Stimulated activated effector memory CD8-positive, alpha-beta T cell treated with anti-CD3 and anti-CD28 coated beads, Interleukin-12 subunit alpha, Interleukin-12 subunit beta, amount 100 ng/mL, for 72 hours (primary cell): Measurements from ENCODE around the gene C14orf39.
A peak's percentile ranks its signal among the peaks of the same experiment; 100 is the strongest.
"Not testable (repeated sequence)": the region's sequence is repeated elsewhere in the genome, so short reads cannot be mapped to it uniquely, and the experiment has no call there.

ENCODE experiments used
- ATAC-seq: fragments of 150-1000 bp; cut with Tn5 transposase; 2 replicates; pipeline ENCODE4 v1.10.0; 2021
- DNase-seq, 2 donors: peaks; one replicate each; pipeline ENCODE4 v3.0.0; 2021 to 2022; ENCODE audit warnings: low spot score in 2 of 2
- H3K27ac Mint-ChIP-seq: one replicate; pipeline ENCODE4 v1.8.0; 2022; ENCODE audit warnings: mild to moderate bottlenecking, mixed read lengths
- H3K36me3 Mint-ChIP-seq: one replicate; pipeline ENCODE4 v1.8.0; 2022; ENCODE audit warnings: mild to moderate bottlenecking, mixed read lengths
- H3K4me1 Mint-ChIP-seq: one replicate; pipeline ENCODE4 v1.8.0; 2022; ENCODE audit warnings: mixed read lengths
- H3K4me3 Mint-ChIP-seq: one replicate; pipeline ENCODE4 v1.8.0; 2022; ENCODE audit warnings: mild to moderate bottlenecking, mixed read lengths
- H3K9me3 Mint-ChIP-seq: one replicate; pipeline ENCODE4 v1.8.0; 2022; ENCODE audit warnings: mixed read lengths

C14orf39 gene

DNA sequence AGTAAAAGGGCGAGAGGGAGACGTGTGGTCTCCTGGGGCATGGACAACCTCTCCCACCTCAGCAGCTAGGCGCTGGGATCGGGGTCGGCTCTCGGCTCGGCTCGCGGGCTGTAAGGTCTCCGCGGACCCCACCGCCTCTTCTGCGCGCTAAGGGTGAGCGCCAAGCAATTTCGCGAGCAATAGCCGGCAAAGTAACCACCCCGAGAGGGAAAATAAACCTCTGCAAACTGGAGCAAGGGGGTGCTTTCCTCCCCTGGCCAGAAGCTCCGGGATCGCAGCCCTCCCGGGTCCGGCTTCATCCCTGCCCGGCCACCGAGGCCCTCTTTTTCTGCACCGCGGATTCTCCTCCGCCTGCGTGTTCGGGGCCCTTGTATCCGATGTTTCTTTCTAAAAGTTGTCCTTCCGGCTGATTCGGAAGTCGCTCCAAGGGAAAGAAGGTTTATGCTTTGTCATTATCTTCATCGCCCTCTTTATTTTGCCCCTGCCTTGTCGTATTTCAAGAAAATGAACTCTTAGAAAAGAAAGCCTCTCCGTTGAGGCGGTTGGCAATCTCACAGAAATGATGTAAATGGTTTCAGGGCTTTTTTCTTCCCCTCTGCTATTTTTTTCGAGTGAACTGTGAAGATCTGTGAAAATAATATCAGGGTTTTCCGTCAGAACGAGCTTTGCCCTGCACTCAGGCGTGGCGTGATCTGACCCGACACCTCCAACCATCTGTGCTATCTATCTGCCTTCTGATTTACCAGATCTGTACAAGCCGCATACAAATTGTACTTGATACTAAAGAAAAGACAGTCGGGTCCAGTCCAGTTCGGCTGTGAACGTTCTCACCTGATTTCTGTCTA is 21.3 kb upstream of the C14orf39 start:
- Mint-ChIP-seq H3K9me3 (no peaks in the 10 kb centered on the region), H3K36me3 (no peaks in the 10 kb centered on the region), H3K27ac (no peak overlapping the region), H3K4me3 (no peak overlapping the region), H3K4me1 (peaks cover 6% of the 10 kb centered on the region)
- no peak for DNase-seq
- ATAC-seq = no peak

DNA sequence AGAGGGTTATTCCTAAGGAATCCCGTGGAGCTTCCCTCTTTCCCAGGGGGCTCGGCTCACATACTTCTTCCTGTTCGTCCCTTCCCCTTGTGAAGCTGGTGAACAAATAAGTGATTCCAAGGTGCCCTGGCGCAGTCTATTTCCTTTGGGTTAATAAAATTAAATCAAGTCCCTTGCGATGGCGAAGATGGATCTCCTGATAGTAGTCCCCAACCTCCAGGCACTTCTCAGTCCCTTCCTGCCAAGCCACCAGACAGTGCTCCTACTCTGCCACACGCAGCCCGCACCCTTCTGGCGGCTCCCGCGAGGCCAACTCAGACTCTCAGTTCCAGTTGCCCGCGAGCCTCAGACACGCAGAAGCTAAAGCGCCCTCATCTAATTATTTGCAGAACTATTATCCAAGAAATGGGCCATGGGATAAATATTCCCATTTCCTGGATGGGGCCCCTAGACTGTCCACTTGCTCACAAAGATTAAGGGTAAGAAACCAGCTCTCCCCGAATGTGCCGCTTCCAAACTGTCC is 20.7 kb upstream of the C14orf39 start:
- H3K27ac Mint-ChIP-seq = no peak overlapping the region
- H3K4me1 Mint-ChIP-seq = peaks cover 6% of the 10 kb centered on the region
- no peaks in the 10 kb centered on the region for H3K36me3 Mint-ChIP-seq
- no peaks in the 10 kb centered on the region for H3K9me3 Mint-ChIP-seq
- ATAC-seq = no peak
- no peak for DNase-seq
- no peak overlapping the region for H3K4me3 Mint-ChIP-seq

DNA sequence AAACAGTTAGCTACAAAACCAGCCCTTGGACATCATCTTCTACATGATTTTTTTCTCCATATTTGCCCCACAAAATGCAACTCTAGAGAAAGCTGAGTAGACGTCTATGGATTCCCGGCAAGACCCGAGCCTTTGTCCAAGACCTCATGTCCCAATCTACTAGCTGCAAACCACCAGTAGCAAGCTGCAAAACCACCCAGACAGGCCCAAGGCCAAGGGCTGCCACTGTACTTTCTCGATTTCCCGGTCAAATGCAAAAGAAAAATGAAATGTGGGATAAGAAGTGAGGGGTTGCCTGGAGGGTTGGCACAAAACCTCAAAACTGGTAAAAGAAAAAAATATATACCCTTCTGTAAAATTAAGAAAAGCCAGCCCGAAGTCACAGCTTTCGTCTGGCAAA is 20.1 kb upstream of the C14orf39 start:
- peaks cover 5% of the 10 kb centered on the region for H3K4me1 Mint-ChIP-seq
- no peak overlapping the region for H3K27ac Mint-ChIP-seq
- DNase-seq (no peak), ATAC-seq (no peak)
- no peak overlapping the region for H3K4me3 Mint-ChIP-seq
- H3K9me3 Mint-ChIP-seq = no peaks in the 10 kb centered on the region
- no peaks in the 10 kb centered on the region for H3K36me3 Mint-ChIP-seq

DNA sequence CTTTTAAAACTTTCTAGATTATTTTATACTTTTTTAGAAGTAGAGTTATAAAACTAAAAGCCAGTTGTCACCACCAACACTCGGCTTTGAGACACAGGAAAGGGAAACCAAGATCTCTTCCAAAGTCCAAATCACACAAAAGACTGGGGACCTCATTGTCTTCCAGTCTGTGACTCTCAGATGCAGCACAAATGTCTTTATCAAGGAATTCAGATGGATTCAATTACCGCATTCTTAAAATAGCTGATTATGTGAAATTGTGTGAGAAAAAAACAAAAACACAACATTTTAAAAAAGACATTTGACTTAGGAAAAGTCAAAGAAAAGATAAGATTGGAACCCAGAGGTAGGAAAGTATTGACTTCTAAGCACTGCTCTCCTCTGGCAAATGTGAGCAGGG is 19.6 kb upstream of the C14orf39 start:
- Mint-ChIP-seq H3K4me1 (no peaks in the 10 kb centered on the region), H3K27ac (no peak overlapping the region), H3K9me3 (no peaks in the 10 kb centered on the region), H3K36me3 (no peaks in the 10 kb centered on the region), H3K4me3 (no peak overlapping the region)
- ATAC-seq (no peak), DNase-seq (no peak)

DNA sequence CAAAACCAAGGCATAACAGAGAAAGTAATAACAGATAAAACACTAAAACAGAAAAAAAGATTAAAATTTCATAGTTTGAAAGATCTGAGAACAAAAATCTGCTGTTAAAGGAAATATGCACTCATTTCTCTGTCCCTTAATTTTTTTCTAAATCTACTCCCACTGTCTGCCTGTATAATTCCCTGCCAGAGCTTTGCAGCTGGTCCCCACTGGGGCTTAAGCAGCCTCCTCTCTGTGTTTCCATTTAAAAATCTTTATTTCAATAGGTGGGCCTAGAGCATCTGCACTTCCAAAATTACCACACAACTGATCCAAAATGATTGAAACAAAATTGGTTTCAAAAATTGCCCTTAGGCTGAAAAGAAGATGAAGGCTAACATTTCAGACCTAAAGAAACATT is 16.7 kb upstream of the C14orf39 start:
- no peak overlapping the region for H3K27ac Mint-ChIP-seq
- H3K4me1 Mint-ChIP-seq = no peaks in the 10 kb centered on the region
- ATAC-seq (no peak), DNase-seq (no peak)
- no peaks in the 10 kb centered on the region for H3K36me3 Mint-ChIP-seq
- H3K4me3 Mint-ChIP-seq = no peak overlapping the region
- H3K9me3 Mint-ChIP-seq = no peaks in the 10 kb centered on the region

DNA sequence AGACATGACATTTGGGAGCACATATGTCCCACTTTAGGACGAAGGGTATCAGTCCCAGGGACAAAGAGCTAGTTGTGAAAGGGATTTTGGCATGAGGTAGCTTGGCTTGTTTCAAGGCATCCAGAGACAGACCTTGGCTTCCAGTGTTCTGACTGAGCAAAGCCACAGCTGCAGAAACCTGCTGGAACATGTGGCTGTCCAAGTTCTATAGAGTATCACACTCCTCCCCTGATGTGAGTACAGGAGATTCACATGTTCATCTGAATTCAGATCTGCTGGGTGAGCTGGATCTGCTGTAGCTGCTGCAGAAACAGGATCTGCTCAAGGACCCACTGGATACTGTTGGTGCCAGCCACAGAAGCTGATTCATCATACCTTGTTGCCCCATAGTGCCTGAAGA is 10.1 kb upstream of the C14orf39 start:
- H3K4me3 Mint-ChIP-seq = no peak overlapping the region
- no peaks in the 10 kb centered on the region for H3K4me1 Mint-ChIP-seq
- ATAC-seq (no peak), DNase-seq (no peak)
- H3K36me3 Mint-ChIP-seq = no peaks in the 10 kb centered on the region
- no peaks in the 10 kb centered on the region for H3K9me3 Mint-ChIP-seq
- H3K27ac Mint-ChIP-seq = no peak overlapping the region

DNA sequence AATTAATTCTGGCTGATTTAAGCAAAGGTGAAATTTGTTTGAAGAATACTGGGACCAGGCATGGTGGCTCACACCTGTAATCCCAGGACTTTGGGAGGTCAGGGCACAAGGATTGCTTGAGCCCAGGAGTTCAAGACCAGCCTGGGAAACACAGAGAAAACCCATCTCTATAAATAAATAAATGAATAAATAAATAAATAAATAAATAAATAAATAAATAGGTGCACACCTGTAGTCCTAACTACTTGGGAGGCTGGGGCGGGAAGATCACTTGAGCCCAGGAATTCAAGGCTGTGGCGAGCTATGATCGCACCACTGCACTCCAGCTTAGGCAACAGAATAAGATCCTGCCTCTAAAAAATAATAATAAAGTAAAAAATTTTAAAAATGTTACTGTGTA is 4.4 kb upstream of the C14orf39 start:
- DNase-seq (no peak), ATAC-seq (no peak)
- no peaks in the 10 kb centered on the region for H3K4me1 Mint-ChIP-seq
- H3K9me3 Mint-ChIP-seq = no peaks in the 10 kb centered on the region
- H3K36me3 Mint-ChIP-seq = no peaks in the 10 kb centered on the region
- no peak overlapping the region for H3K4me3 Mint-ChIP-seq
- H3K27ac Mint-ChIP-seq = no peak overlapping the region

DNA sequence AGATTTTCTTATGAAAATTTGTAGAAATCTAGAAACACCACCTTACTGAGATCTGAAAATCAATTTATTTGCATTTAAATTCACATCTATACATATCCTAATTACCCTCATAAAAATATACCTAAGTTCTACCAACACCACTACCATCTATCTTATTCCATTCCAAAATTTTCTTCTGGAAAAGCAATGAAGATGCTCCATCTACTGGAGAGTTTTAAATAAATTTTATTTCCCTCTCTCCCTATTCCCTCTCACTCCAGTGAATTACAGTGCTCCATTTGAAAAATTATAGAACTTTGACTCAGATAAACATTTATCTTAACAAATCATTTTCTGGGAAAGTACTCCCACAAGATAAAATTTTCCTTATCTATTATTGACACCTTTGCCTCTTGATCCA is 2.3 kb upstream of the C14orf39 start:
- Mint-ChIP-seq H3K9me3 (no peaks in the 10 kb centered on the region), H3K27ac (no peak overlapping the region), H3K4me3 (no peak overlapping the region), H3K36me3 (no peaks in the 10 kb centered on the region), H3K4me1 (no peaks in the 10 kb centered on the region)
- no peak for DNase-seq
- no peak for ATAC-seq

DNA sequence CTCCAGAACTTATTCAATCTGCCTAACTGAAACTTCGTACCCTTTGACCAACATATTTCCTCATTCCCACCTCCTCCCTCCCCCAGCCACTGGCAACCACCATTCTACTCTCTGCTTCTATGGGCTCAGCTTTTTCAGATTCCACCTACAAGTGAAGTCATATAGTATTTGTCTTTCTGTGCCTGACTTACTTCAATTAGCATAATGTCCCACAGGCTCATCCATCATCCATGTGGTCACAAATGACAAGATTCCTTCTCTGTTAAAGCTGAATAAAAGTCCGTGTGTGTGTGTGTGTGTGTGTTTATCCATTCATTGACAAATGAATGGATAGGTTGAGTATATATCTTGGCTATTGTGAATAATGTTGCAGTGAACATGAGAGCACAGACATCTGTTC is 1.3 kb upstream of the C14orf39 start:
- Mint-ChIP-seq H3K4me3 (no peak overlapping the region), H3K27ac (no peak overlapping the region), H3K4me1 (no peaks in the 10 kb centered on the region), H3K36me3 (no peaks in the 10 kb centered on the region), H3K9me3 (no peaks in the 10 kb centered on the region)
- DNase-seq (no peak), ATAC-seq (no peak)

DNA sequence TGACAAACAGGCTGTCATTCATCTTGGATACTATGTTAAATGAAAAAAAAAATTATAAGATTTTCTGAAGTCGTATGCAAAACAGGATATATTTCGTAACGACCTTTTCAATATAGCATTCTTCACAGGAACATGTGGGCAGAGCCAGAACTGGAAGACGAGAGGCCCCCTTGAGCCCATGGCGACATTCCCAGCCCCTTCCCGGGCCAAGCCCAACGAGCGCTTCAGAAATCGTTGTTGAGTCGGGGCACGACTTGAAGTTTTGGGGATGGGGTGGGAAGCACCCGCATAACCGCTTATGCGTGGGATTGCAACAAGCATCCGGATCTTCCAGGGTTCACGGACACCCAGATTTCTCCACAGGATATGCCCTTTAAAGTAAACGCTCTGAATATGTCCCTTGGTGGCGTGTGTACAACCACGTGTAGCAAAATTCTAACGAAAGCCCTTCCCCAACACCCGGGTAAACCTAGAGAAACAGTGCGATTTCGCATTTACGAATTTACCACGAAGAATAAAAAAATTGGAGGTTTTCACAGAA is 736 bp downstream of the C14orf39 start:
- Mint-ChIP-seq H3K4me1 (no peaks in the 10 kb centered on the region), H3K9me3 (peaks cover 6% of the 10 kb centered on the region), H3K36me3 (no peaks in the 10 kb centered on the region), H3K27ac (no peak overlapping the region), H3K4me3 (no peak overlapping the region)
- no peak for ATAC-seq
- DNase-seq = no peak

DNA sequence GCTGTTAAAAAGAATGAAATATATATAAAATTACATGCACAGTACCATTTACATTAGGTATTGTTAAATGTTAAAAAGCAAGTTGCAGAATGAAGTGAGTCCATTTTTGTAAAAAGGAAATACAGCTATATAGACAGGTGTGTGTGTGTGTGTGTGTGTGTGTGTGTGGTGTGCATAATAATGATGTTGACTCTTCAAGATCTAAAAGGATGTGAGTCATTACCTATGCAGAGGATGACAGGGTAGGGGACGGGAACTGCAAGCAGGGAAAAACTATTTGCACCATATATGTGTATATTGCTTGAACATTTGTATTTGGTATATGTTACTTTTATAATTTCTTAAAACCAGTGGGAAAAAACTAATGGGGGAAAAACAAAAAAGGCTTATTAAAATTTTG is 3.1 kb downstream of the C14orf39 start:
- ATAC-seq = no peak
- Mint-ChIP-seq H3K9me3 (peaks cover 6% of the 10 kb centered on the region), H3K4me1 (no peaks in the 10 kb centered on the region), H3K27ac (no peak overlapping the region), H3K36me3 (no peaks in the 10 kb centered on the region), H3K4me3 (no peak overlapping the region)
- DNase-seq = no peak

DNA sequence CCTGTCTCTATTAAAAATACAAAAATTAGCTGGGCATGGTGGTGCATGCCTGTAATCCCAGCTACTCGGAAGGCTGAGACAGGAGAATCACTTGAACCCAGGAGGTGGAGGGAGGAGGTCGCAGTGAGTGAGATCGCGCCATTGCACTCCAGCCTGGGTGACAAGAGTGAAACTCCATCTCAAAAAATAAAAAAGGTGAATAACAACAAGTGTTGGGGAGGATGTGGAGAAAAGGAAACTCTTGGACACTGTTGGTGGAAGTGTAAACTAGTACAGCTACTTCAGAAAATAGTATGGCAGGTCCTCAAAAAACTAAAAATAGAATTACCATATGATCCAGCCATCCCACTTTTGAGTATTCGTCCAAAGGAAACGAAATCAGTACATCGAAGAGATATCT is 5.6 kb downstream of the C14orf39 start:
- DNase-seq, H3K27ac Mint-ChIP-seq, H3K4me1 Mint-ChIP-seq, H3K4me3 Mint-ChIP-seq, H3K36me3 Mint-ChIP-seq, ATAC-seq, H3K9me3 Mint-ChIP-seq: not testable (repeated sequence)

DNA sequence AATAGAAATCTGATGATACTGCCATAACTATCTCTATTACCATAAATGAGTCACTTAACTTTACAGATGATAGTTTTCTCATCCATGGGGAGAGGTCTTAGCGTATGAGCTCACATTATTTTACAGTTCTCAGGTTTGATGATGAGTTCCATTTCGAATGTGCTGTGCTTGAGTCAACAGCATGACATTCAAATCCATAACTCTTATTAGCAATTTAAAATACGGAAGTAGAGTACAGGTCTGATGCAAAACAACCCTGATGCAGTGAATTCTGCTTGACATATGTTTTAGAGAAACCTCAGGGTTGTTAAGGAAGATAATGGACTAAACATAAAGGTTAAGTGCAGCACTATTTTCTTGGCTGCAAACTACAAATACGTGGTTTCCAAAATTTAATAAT is 30.0 kb downstream of the C14orf39 start:
- DNase-seq = no peak
- Mint-ChIP-seq H3K27ac (no peak overlapping the region), H3K4me3 (no peak overlapping the region), H3K4me1 (no peaks in the 10 kb centered on the region), H3K36me3 (peaks cover 3% of the 10 kb centered on the region), H3K9me3 (no peaks in the 10 kb centered on the region)
- no peak for ATAC-seq

DNA sequence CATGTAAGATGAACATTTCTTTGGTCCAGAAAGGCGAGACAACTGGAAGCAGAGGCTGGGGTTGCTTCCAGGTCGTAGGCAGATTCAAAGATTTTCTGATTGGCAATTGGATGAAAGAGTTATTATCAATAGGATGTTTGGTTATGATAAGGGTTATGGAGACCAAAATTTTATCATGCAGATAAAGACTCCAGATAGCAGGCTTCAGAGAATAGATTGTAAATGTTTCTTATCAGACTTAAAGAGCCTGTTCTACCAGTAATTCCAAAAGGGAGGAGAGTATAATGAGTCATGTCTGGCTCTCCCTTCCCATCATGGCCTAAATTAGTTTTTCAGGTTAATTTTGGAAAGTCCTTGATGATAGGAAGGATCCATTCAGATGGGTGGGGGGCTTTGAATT is 55.6 kb downstream of the C14orf39 start:
- no peaks in the 10 kb centered on the region for H3K4me1 Mint-ChIP-seq
- H3K4me3 Mint-ChIP-seq = no peak overlapping the region
- ATAC-seq = no peak
- H3K9me3 Mint-ChIP-seq = peaks cover 7% of the 10 kb centered on the region
- no peak overlapping the region for H3K27ac Mint-ChIP-seq
- H3K36me3 Mint-ChIP-seq = no peaks in the 10 kb centered on the region
- no peak for DNase-seq

DNA sequence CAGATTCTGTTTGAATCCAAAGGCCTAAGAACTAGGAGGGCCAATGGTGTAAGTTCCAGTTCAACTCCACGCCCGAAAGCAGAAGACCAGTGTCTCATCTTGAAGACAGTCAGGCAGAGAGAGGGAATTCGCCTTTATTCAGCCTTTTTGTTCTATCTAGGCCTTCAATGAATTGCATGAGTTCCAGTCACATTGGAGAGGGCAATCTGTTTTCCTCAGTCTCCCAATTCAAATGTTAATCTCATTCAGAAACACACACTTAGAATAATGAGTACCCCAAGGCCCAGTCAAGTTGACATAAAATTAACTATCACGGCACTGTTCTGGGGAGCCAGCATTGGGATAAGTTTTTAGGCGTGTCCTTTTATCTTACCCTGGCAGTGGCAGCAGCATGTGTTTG is 65.8 kb downstream of the C14orf39 start:
- Mint-ChIP-seq H3K9me3 (peaks cover 4% of the 10 kb centered on the region), H3K36me3 (peaks cover 4% of the 10 kb centered on the region), H3K4me1 (no peaks in the 10 kb centered on the region), H3K27ac (no peak overlapping the region), H3K4me3 (no peak overlapping the region)
- DNase-seq (no peak), ATAC-seq (no peak)

DNA sequence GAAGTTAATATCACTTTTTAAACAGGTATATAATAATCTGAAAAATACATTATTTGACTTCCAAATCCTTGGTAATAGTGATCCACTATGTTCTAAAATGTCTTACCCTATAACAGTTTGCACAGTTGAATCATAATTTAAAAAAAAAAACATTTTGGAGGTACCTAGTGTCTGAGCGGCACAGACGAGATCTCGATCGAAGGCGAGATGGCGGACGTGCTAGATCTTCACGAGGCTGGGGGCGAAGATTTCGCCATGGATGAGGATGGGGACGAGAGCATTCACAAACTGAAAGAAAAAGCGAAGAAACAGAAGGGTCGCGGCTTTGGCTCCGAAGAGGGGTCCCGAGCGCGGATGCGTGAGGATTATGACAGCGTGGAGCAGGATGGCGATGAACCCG is 88.3 kb downstream of the C14orf39 start:
- not testable (repeated sequence) for H3K9me3 Mint-ChIP-seq, H3K36me3 Mint-ChIP-seq, H3K4me3 Mint-ChIP-seq, H3K27ac Mint-ChIP-seq, DNase-seq, H3K4me1 Mint-ChIP-seq
- peak; percentile 70 for ATAC-seq
